Natural killer cell treated with Interleukin-12 subunit alpha and Interleukin-12 subunit beta and Interleukin-15 and Interleukin-18, amount 100 ng/mL, for 72 hours (primary cell): ENCODE measurements around the gene CADM1. TPM values are rescaled to one million over a fixed set of nuclear protein-coding genes. Genes with fewer than 3 reads are reported as not detected.

ENCODE experiments used
- ATAC-seq, 2 donors: fragments of 150-1000 bp; cut with Tn5 transposase in 1 of 2; sonication (Bioruptor Pico), chemical (Tn5 transposase) in 1 of 2; 2 replicates each; pipeline ENCODE4 v1.10.0; 2021
- DNase-seq: peaks from one replicate; pipeline ENCODE4 v3.0.0; 2022; ENCODE audit warnings: low spot score
- H3K27ac Mint-ChIP-seq, 2 donors: 1 replicate in 1 of 2; 2 replicates in 1 of 2; pipeline ENCODE4 v1.8.0; 2022; ENCODE audit warnings: mixed read lengths in 2 of 2, mild to moderate bottlenecking in 1 of 2, moderate library complexity in 1 of 2
- H3K27me3 Mint-ChIP-seq, 2 donors: 1 replicate in 1 of 2; 2 replicates in 1 of 2; pipeline ENCODE4 v1.8.0; 2022; ENCODE audit warnings: mixed read lengths in 2 of 2
- H3K36me3 Mint-ChIP-seq: one replicate; pipeline ENCODE4 v1.8.0; 2022; ENCODE audit warnings: mixed read lengths
- H3K4me1 Mint-ChIP-seq, 2 donors: 1 replicate in 1 of 2; 2 replicates in 1 of 2; pipeline ENCODE4 v1.8.0; 2022; ENCODE audit warnings: low read depth in 2 of 2, mixed read lengths in 2 of 2, mild to moderate bottlenecking in 1 of 2
- H3K4me3 Mint-ChIP-seq: one replicate; pipeline ENCODE4 v1.8.0; 2022; ENCODE audit warnings: mixed read lengths
- H3K9me3 Mint-ChIP-seq: 2 replicates; pipeline ENCODE4 v1.8.0; 2022; ENCODE audit warnings: mixed read lengths
- total RNA-seq, 2 donors: library from RNA; stranded (reverse); gene quantifications; one replicate each; pipeline ENCODE4 v1.2.3, GENCODE V29; 2022

Gene CADM1
- total RNA-seq, 2 donors from 2014 or later = 0.50 to 1.0 TPM

- no peaks in the 10 kb centered on the region for H3K36me3 Mint-ChIP-seq
- DNase-seq (no peak), ATAC-seq (no peak)
- H3K4me1 Mint-ChIP-seq = no peaks in the 10 kb centered on the region
- no peak overlapping the region for H3K27ac Mint-ChIP-seq
- no peaks in the 10 kb centered on the region for H3K9me3 Mint-ChIP-seq
- no peak overlapping the region for H3K4me3 Mint-ChIP-seq
- peaks cover 11 to 30% of the 10 kb centered on the region in 2 donors for H3K27me3 Mint-ChIP-seq
These were observed 94.5 kb downstream of the CADM1 start for GRCh38 chr11:115409691-115410220.

GRCh38 chr11:115409116-115409670 is 95.0 kb downstream of the CADM1 start:
- no peaks in the 10 kb centered on the region for H3K9me3 Mint-ChIP-seq
- no peaks in the 10 kb centered on the region for H3K36me3 Mint-ChIP-seq
- DNase-seq = no peak
- no peak for ATAC-seq
- H3K27me3 Mint-ChIP-seq = peaks cover 11 to 28% of the 10 kb centered on the region in 2 donors
- no peak overlapping the region for H3K27ac Mint-ChIP-seq
- no peak overlapping the region for H3K4me3 Mint-ChIP-seq
- H3K4me1 Mint-ChIP-seq = no peaks in the 10 kb centered on the region

GRCh38 chr11:115408036-115408921 is 95.9 kb downstream of the CADM1 start:
- Mint-ChIP-seq H3K4me1 (no peaks in the 10 kb centered on the region), H3K27me3 (peaks cover 10 to 28% of the 10 kb centered on the region in 2 donors), H3K27ac (no peak overlapping the region), H3K36me3 (no peaks in the 10 kb centered on the region), H3K4me3 (no peak overlapping the region), H3K9me3 (no peaks in the 10 kb centered on the region)
- no peak for ATAC-seq
- no peak for DNase-seq

GRCh38 chr11:115407496-115407895 is 96.7 kb downstream of the CADM1 start:
- ATAC-seq = no peak
- DNase-seq = no peak
- H3K27me3 Mint-ChIP-seq = peaks cover 15 to 28% of the 10 kb centered on the region in 2 donors
- H3K36me3 Mint-ChIP-seq = no peaks in the 10 kb centered on the region
- H3K27ac Mint-ChIP-seq = no peak overlapping the region
- no peak overlapping the region for H3K4me3 Mint-ChIP-seq
- no peaks in the 10 kb centered on the region for H3K4me1 Mint-ChIP-seq
- H3K9me3 Mint-ChIP-seq = peaks cover 3% of the 10 kb centered on the region

- Mint-ChIP-seq H3K4me3 (no peak overlapping the region), H3K27me3 (peaks cover 16 to 36% of the 10 kb centered on the region in 2 donors), H3K27ac (no peak overlapping the region), H3K36me3 (no peaks in the 10 kb centered on the region), H3K9me3 (peaks cover 3% of the 10 kb centered on the region), H3K4me1 (no peaks in the 10 kb centered on the region)
- ATAC-seq (no peak), DNase-seq (no peak)
These were observed 97.8 kb downstream of the CADM1 start for GRCh38 chr11:115406404-115406803.

GRCh38 chr11:115398333-115399080 is 105.7 kb downstream of the CADM1 start:
- no peaks in the 10 kb centered on the region for H3K36me3 Mint-ChIP-seq
- peaks cover 3% of the 10 kb centered on the region for H3K9me3 Mint-ChIP-seq
- H3K4me1 Mint-ChIP-seq = no peaks in the 10 kb centered on the region
- ATAC-seq = no peak
- peaks cover 11 to 31% of the 10 kb centered on the region in 2 donors for H3K27me3 Mint-ChIP-seq
- H3K4me3 Mint-ChIP-seq = no peak overlapping the region
- no peak overlapping the region for H3K27ac Mint-ChIP-seq
- DNase-seq = no peak

GRCh38 chr11:115396533-115396932 is 107.7 kb downstream of the CADM1 start:
- no peaks in the 10 kb centered on the region for H3K4me1 Mint-ChIP-seq
- H3K36me3 Mint-ChIP-seq = no peaks in the 10 kb centered on the region
- no peak overlapping the region for H3K27ac Mint-ChIP-seq
- no peaks in the 10 kb centered on the region for H3K9me3 Mint-ChIP-seq
- DNase-seq = no peak
- no peak overlapping the region for H3K4me3 Mint-ChIP-seq
- H3K27me3 Mint-ChIP-seq = peaks cover 7 to 29% of the 10 kb centered on the region in 2 donors
- ATAC-seq = no peak

GRCh38 chr11:115393950-115394349 is 110.3 kb downstream of the CADM1 start:
- Mint-ChIP-seq H3K27me3 (peaks cover 13 to 31% of the 10 kb centered on the region in 2 donors), H3K36me3 (no peaks in the 10 kb centered on the region), H3K4me1 (no peaks in the 10 kb centered on the region), H3K27ac (no peak overlapping the region), H3K9me3 (no peaks in the 10 kb centered on the region), H3K4me3 (no peak overlapping the region)
- no peak for ATAC-seq
- DNase-seq = no peak

GRCh38 chr11:115391598-115391997 is 112.6 kb downstream of the CADM1 start:
- H3K36me3 Mint-ChIP-seq = no peaks in the 10 kb centered on the region
- no peak overlapping the region for H3K4me3 Mint-ChIP-seq
- no peak overlapping the region for H3K27ac Mint-ChIP-seq
- H3K9me3 Mint-ChIP-seq = no peaks in the 10 kb centered on the region
- H3K27me3 Mint-ChIP-seq = peaks cover 20 to 42% of the 10 kb centered on the region in 2 donors
- ATAC-seq (no peak), DNase-seq (no peak)
- no peaks in the 10 kb centered on the region for H3K4me1 Mint-ChIP-seq

- H3K36me3 Mint-ChIP-seq = no peaks in the 10 kb centered on the region
- no peak overlapping the region for H3K27ac Mint-ChIP-seq
- peaks cover 20 to 45% of the 10 kb centered on the region in 2 donors for H3K27me3 Mint-ChIP-seq
- H3K4me3 Mint-ChIP-seq = no peak overlapping the region
- DNase-seq (no peak), ATAC-seq (no peak)
- H3K9me3 Mint-ChIP-seq = no peaks in the 10 kb centered on the region
- no peaks in the 10 kb centered on the region for H3K4me1 Mint-ChIP-seq
These were observed 113.1 kb downstream of the CADM1 start for GRCh38 chr11:115391160-115391559.

- H3K4me3 Mint-ChIP-seq = no peak overlapping the region
- H3K36me3 Mint-ChIP-seq = no peaks in the 10 kb centered on the region
- no peaks in the 10 kb centered on the region for H3K9me3 Mint-ChIP-seq
- no peak for ATAC-seq
- no peak for DNase-seq
- H3K27ac Mint-ChIP-seq = no peak overlapping the region
- H3K4me1 Mint-ChIP-seq = no peaks in the 10 kb centered on the region
- peaks cover 16 to 51% of the 10 kb centered on the region in 2 donors for H3K27me3 Mint-ChIP-seq
These were observed 113.8 kb downstream of the CADM1 start for GRCh38 chr11:115390441-115390840.

GRCh38 chr11:115389790-115390189 is 114.4 kb downstream of the CADM1 start:
- Mint-ChIP-seq H3K27me3 (peaks cover 16 to 51% of the 10 kb centered on the region in 2 donors), H3K27ac (no peak overlapping the region), H3K9me3 (no peaks in the 10 kb centered on the region), H3K36me3 (no peaks in the 10 kb centered on the region), H3K4me3 (no peak overlapping the region), H3K4me1 (no peaks in the 10 kb centered on the region)
- ATAC-seq = no peak
- no peak for DNase-seq

- Mint-ChIP-seq H3K27me3 (peaks cover 10 to 49% of the 10 kb centered on the region in 2 donors), H3K4me3 (no peak overlapping the region), H3K4me1 (no peaks in the 10 kb centered on the region), H3K9me3 (no peaks in the 10 kb centered on the region), H3K36me3 (no peaks in the 10 kb centered on the region), H3K27ac (no peak overlapping the region)
- no peak for DNase-seq
- ATAC-seq = no peak
These were observed 119.0 kb downstream of the CADM1 start for GRCh38 chr11:115385226-115385625.

GRCh38 chr11:115384236-115384635 is 120.0 kb downstream of the CADM1 start:
- DNase-seq (no peak), ATAC-seq (no peak)
- Mint-ChIP-seq H3K9me3 (no peaks in the 10 kb centered on the region), H3K4me3 (no peak overlapping the region), H3K36me3 (no peaks in the 10 kb centered on the region), H3K27me3 (peaks cover 9 to 49% of the 10 kb centered on the region in 2 donors), H3K4me1 (peaks cover 0 to 4% of the 10 kb centered on the region in 2 donors), H3K27ac (no peak overlapping the region)
